Stimulated activated CD8-positive, alpha-beta memory T cell treated with anti-CD3 and anti-CD28 coated beads, Interleukin-7, amount 100 ng/mL, for 1 hour (primary cell): ENCODE data around the gene RAD50.

Experiments
- DNase-seq, 2 donors: peaks; one replicate each; pipeline ENCODE4 v3.0.0-alpha.2; 2020; ENCODE audit warnings: low read depth in 2 of 2

The RAD50 gene

DNA sequence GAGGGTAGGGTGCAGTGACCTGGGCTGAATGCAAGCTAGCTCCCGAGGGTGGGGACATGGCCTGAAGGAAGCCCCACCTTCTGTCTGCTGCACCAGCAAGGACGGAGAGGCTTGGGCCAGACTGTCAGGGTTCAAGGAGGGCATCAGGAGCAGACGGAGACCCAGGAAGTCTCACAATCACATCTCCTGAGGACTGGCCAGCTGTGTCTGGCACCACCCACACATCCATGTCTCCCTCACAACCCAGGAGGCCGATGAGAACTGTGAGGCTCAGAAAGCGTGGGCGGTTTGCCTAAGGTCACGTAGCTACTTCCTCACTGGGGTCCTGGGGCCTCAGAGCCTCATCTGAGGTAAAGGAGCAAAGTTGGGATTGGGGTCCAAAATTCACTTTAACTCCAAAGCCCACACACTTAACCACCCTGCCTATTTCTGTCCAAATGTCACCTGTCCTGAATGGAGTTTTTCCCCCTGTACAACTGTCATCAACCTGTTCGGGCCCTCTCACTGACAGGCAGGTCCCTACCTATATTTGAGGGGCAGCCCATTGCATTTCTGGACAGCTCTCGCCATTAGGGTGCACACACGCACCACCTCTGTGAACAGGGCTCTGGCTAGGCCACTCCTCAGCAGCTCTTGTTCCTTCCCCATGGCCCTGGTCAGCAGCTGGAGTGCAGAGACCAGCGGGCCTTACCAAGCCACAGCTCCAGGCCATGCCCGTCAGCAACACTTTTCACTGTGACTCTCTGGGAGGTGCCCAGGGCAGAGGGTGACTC is 104.6 kb downstream of the RAD50 start:
- DNase-seq, result no peak

DNA sequence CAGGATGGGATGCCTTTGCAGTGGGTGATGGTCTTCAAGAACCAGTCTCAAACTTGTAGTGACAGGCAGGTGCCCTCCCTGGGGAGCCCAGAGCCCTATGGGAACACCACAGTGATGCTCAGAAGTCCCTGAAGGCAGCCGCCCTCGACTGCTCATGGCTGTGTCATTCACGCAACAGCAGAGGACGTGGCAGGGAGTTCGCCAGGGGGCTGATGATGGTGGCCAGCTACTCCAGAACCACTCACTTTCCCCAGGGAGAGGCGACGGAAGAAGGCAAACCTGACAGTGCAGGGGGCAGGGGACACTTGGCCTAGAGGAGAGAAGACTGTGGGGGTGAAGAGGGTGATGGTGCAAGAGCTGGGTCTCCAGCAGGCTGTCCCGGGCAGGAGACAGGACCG is 105.2 kb downstream of the RAD50 start:
- no peak for DNase-seq

DNA sequence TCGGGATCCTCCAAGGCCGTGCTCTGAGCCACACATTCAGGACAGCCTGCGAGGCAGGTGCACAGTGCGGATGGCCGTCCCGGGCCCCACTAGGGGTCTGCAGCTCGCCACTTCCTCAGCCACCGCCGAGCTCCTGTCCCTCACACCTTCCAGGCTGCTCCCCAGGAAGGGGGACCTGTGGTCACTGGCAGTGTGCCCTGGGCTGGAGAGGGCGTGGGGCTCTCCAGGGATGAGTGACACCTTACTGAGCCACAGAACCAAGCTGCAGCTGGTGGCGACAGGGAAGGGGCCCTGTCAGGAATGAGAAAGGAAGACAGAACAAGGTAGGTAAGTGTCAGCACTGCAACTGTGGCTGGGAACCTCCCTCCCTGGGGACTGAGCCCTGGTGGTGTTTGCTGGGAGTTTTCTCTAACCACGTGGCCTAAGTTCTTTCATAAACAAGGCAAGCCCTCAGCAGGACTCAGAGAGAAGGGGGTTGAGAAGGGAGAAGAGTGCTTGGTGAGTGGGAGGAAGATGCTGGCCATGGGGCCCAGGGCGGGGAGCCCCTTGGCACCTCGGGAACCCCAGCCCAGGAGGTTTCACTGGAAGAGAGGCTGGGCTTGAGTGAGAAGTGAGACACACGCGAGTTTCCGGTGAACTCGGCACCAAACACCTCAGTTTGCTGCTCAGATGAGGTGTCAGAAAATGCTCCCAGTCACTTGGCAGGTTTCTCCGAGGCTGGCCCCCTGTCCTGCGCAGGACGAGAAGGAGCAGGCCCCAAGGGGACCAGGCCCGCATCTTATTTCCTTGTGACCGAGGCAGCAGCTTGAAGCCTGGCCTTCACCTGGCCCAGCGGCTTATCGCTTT is 106.4 kb downstream of the RAD50 start:
- DNase-seq, result no peak

DNA sequence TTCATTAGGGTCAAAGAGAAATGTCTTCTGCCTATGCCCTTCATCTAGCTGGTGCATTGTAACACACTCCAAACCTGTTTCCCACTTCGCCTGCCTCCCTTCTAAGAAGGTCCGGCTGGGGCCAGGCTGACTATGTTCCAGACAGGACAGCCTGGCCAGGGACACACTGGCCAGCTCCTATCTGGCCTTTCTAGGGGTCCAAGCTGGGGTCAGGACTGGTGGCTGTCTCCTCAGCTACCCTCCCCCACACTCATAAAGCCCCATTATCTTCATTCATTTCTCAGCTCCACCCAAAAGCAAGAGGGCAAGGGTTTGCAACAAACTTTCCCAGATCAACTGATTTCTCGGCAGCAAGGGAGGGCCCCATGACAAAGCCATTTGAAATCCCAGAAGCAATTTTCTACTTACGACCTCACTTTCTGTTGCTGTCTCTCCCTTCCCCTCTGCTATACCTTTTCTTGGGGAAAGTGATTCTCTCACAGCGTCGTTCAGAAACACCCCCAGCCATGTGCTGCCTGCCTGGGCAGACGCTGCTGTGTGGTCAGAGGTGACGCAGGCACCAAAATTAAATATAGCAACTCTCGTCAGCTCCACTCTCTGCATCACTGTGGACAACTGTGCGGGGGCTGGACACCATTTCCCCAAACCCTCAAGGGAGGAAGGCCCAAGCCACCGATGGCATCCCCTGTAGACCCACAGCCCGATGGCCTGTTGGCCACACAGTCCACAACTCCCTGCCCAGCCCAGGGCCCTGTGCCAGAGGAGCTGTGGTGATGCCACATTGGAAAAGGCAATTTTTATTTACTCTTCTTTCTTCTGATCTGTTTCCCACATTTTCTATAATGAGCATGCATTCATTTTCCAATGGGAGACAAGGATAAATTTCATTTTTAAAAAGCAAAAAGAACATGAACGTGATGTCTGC is 107.3 kb downstream of the RAD50 start:
- DNase-seq, result no peak

DNA sequence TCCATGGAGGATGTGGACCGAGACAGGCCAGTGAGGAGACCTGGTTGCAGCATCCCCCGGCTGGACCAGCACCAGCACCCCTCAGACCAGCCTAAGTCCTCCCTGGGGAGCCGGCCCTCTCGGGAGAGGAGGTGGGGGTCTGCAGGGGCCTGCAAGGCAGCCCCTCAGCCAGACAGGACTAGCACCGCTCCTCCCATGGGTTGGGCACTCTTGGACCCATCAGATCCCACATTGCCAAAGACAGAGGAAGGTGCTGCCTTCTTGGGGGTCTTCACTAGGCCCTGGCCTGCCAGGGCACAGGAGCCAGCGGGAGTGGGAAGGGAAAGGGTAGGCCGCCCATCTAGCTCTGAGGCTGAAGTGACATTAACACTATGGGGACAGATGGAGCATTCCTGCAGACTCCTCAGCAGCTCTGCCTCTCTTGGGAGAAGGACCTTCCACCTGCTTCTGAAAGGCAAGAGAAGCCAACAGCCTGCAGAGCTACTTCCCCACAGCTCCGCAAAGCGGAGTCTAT is 108.0 kb downstream of the RAD50 start:
- no peak for DNase-seq

DNA sequence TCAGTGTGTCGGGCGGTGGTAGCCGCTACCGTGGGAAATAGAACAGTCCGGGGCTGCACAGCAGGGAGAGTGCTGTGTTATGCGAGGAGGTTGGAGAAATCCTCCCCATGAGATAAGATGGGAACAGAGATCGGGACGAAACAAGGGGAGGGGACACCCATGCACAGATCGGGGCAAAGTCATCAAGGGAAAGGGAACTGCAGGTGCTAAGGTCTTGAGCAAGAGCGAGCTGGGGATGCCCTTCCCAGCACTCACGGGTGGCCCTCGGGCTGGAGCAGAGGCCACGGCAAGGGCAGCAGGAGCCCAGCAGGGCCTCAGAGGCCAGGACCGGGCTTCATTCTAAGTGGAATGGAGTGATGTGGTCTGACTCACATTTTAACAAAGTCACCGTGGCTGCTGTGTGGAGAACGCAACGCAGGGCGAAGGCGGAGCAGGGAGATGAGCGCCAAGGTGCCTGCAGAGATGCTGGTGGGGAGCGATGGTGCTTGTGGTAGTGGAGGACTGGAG is 108.8 kb downstream of the RAD50 start:
- no peak for DNase-seq

DNA sequence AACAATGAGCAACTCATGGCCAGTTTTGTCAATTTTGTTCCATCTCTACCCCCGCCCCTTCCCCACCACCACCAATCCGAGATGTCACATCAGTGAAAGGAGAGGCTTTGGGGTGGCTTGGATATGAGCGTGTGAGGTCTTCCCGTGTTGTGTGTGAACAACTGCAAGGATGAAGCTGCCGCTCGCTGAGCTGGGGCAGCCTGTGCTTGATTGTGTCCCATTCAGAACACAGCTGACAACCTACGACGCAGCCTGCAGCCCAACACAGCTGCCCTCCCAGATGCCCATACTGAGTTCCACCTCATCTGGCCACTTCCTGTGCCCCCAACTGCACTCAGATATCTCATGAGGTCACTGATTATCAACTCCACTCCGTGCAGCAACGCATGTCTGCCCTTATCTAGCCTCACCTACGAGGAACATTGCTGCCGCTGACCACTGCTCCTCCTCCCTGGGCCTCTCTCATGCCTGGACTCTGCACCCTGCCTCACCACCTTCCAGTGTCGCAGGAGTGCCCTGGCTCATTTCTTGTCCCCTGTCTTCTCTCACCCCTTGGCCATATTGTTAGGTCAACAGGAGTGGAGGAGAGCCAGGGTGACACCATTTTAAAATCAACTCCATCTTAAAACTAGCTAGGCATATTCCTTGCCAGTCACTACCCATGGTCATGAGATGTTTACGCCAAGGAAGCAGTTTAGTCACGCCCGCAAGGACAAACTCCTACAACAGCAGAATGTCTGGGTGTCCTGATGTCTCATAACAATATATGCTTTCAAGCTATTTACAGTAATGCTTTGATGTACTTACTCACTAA is 109.7 kb downstream of the RAD50 start:
- DNase-seq, result no peak

DNA sequence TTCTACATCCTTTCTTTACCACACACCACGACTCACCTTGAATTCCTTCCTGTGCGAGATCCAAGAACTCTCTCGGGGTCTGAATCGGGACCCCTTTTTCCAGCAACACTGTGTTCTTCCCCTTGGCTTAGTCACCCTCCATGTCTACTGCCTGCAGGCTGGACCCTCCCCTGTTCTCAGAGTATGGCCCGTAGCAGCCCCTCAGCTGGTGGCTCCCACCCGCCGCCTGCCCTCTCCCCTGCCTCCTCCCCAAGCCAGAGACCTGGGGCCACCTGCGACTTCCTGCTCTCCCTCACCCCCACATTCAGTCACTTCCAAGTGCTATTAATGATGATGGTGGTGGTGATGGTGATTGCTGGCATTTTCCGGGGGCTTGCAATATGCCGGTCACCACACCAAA is 110.5 kb downstream of the RAD50 start:
- DNase-seq, result no peak

DNA sequence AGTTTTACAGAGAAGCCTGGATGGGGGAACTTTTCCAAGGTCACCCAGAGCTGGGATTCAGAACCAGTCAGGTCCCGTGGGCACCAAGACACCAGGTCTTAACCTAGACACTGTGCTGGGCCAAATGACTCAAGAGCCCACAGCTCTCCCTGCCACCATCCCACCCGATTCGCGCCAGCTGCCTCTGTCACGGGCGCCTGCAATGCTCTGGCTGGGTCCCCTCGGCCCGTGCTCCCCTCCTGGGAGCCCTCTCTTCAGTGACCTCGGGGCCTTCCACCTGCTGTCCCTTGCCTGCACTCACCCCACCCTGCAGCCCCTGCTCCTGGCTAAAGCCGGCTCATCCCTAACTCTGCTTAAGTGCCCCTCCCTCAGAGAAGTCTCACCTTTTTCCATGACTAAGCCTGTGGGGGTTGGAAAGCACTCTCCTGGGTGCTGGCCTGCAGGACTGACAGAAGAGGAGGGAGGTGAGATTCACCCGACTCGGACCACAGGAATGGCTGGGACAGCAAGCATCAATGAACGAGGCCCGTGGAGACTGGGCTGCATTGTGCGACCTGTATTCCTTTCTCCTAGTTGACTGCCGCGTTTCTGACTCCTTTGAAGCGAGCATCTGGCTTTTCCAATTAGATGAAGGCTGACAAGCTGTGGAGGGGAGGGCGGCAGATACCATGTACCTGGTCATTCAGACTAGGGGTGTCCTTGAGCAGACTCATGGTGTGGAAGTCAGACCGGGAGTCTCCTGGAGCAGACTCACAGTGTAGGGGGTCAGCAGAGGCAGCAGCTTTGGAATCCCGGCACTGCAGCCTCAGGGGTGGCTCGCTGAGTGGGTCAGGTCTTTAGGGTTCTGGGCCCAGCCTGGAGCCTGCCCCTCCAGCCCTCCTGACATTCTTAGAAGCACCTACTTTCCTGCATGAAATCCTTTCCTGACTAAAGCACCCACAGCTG is 111.3 kb downstream of the RAD50 start:
- no peak for DNase-seq

DNA sequence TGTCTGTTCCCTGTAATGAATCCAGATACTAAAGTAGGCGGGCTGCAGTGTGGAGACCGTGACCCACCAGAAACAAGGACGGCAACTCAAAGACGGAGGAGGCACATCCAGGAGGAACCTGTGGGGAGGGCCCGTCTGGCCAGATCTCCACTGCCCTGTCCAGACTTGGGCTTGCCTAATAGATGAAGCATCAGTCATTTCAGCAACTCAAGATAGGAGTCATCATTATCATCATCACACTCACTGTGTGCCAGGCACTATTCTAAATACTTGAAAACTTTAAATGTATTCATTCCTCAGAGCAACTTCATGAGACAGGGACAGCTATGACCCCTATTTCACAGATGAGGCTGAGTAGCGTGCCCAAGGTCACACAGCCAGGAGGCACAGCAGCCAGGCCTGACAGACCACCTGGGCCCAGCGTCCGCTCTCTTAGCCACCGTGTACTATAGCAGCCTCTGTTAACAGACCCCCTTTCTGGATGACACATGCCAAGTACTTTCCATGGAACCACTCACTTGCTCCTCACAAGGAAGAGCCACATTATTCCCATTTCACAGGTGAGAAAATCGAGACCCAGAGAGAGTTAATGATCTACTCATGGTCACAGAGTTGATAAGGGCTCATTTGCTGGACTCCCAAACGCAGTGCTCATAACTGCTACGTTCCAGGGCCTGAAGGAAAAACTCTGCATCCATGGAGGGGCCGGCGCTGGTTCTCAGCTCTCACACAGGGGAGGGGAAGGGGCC is 112.1 kb downstream of the RAD50 start:
- no peak for DNase-seq

DNA sequence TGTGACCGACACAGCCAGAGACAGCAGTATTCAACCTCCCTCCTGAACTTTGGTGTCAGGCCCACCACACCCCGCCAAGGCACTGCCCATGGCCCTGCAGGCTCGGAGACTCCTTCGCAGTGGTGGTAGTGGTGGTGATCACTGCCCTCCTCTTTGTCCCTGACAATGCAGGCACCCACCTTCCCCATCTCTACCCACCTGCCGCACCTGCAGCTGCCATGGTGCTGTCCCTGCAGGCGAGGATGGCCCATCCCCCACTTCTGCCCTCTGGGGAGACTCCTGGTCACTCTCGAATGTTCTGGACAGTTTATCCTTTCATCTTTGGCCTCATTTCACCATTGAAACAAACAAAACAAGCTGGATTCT is 112.7 kb downstream of the RAD50 start:
- DNase-seq, result no peak

DNA sequence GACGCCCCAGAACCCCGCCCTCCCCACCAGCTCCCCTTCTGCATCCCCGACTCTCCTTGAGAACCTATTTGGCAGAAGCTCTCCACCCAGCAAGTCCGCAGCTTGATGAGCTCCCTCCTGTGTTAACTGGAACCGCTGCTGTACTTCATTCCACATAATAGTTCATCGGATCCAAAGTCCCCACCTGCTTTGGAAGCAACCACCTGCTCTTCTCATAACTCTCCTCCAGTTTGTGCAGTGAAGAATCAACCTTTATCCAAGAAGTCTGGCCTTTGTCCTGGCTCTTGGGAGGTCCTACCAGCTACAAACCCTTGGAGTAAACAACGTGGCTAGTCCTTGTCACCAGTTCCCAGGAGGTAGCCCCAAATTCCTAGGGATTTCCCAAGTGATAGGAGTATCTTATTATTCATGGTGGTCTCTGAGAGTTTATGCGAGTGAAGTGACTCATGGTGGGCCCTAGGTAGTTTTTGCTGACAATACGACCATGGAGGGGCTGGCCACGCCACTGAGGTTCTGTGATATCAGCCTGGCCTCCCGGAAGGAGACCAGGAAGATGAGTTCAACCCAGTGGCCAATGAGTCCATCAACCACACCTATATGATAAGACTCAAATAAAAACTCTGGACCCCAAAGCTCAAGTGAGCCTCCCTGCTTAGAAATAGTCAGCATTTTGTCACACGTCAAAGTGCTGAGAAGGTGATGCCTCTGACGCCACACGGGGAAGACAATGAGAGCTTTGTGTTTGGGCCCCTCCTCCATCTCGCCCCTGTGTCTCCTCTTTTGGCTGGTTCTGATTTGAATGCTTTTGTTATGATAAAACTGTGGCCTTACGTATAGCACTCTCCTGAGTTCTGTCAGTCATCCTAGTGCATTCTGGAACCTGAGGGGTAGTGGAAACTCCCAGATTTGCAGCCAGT is 113.4 kb downstream of the RAD50 start:
- no peak for DNase-seq

DNA sequence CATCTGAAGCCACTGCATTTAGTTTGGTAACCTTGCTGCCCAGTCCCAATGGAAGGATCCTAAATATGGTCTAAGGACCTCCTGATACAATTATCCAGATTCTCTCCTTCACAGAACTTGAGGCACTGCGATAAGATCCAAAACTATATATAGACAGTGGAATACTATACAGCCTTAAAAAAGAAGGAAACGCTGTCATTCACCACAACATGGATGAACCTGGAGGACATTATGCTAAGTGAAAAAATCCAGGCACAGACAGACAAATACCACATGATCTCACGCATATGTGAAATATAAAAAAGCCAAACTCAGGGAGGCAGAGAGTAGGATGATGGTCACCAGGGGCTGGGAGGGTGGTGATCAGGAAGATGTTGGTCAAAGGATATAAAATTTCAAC is 114.2 kb downstream of the RAD50 start:
- DNase-seq, result no peak

DNA sequence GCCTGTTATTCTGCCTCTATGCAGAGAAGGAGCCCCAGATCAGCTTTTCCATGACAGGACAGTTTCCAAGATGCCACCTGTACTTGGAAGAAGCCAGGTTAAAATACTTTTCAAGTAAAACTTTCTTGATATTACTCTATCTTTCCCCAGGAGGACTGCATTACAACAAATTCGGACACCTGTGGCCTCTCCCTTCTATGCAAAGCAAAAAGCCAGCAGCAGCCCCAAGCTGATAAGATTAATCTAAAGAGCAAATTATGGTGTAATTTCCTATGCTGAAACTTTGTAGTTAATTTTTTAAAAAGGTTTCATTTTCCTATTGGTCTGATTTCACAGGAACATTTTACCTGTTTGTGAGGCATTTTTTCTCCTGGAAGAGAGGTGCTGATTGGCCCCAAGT is 116.7 kb downstream of the RAD50 start:
- DNase-seq, result no peak

DNA sequence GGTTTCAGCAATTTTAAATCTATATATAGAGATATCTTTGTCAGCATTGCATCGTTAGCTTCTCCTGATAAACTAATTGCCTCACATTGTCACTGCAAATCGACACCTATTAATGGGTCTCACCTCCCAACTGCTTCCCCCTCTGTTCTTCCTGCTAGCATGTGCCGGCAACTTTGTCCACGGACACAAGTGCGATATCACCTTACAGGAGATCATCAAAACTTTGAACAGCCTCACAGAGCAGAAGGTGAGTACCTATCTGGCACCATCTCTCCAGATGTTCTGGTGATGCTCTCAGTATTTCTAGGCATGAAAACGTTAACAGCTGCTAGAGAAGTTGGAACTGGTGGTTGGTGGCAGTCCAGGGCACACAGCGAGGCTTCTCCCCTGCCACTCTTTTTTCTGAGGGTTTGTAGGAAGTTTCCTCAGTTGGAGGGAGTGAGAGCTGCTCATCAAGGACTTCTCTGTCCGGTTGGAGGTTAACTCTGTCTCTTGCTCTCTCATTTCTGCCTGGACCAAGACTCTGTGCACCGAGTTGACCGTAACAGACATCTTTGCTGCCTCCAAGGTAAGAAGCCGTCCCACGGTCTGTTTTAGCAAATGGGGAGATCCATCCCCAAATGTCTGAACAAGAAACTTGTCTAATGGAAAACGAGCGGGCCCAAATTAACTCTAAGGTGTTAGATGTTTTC is 117.3 kb downstream of the RAD50 start, which contains the start of gene IL4:
TSS of gene IL4 (plus strand) at position 51 of the 692 bp plus-strand sequence. CDS start at position 113, 62 bp downstream.
- DNase-seq, result no peak

DNA sequence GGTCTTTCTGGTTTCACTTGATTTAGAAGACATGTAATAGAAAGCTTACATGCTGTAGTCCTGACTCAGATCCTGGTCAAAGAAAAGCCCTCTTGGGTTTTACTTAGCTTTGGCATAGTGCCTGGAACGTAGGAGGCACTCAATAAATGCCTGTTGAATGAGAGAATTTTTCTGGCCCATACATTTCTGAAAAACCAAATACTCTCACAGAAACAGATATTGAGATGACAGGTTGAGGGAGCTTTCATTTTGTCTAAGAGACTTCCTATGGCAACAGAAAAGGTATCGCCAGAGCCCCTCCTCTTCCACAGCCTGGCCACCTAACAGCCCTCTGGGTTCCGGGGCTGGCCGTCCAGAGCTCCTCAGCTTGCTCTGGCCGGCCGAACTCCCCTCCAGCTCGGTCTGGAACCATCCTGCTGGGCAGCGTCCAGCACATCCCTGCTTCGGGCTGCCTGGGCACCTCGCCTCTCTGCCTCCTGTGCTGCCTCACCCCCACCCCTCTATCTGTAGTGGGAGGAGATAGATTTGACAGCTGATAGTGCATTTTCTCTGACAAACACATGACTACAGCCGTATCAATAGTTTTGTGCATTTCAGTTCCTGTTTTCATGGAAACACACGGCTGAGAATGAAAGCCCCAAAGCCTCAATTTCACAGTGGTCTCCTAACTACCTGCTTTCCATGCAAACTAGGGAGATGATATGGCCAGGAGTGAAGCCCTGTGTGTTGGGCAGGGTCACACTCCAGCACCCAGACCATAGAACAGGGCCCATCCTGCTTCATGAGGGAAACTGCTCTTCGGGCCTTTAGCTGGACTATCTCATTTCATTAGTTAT is 118.1 kb downstream of the RAD50 start:
- DNase-seq, result no peak
